OCI-LY3 (cell line): ENCODE results near the gene VAT1.

ENCODE experiments used
- H2AFZ ChIP-seq: fragments of 200-600, 300-600 bp; shearing (Covaris generic); 2 replicates; pipeline ENCODE4 v1.6.0; 2014; ENCODE audit warnings: antibody characterized with exemption, low read depth, low read length
- H3K27ac ChIP-seq: fragments of 200-600, 300-600 bp; sonication (generic); 2 replicates; pipeline ENCODE4 v1.5.1; 2014; ENCODE audit warnings: mild to moderate bottlenecking, low read length, moderate library complexity, mixed read lengths
- H3K27me3 ChIP-seq: fragments of 200-600, 300-600 bp; sonication (generic); 2 replicates; pipeline ENCODE4 v1.6.1; 2014; ENCODE audit warnings: low read depth, low read length, mixed read lengths
- H3K36me3 ChIP-seq: fragments of 200-600, 300-600 bp; sonication (generic); replicated peaks from 2 replicates; pipeline ENCODE3; 2014; ENCODE audit warnings: low read depth, low read length, mixed read lengths
- H3K4me1 ChIP-seq: fragments of 300-600, 200-600 bp; sonication (generic); 2 replicates; pipeline ENCODE4 v1.6.1; 2014; ENCODE audit warnings: low read length, mixed read lengths
- H3K4me2 ChIP-seq: fragments of 200-600, 300-600 bp; sonication (generic); 2 replicates; pipeline ENCODE4 v1.6.1; 2014; ENCODE audit warnings: low read length, mixed read lengths
- H3K4me3 ChIP-seq: fragments of 300-600, 200-600 bp; sonication (generic); 2 replicates; pipeline ENCODE4 v1.5.1; 2014; ENCODE audit warnings: antibody characterized with exemption, mild to moderate bottlenecking, low read length, moderate library complexity
- H3K79me2 ChIP-seq: fragments of 300-600, 200-600 bp; shearing (Covaris generic); 2 replicates; pipeline ENCODE4 v1.6.1; 2014; ENCODE audit warnings: mild to moderate bottlenecking, low read length, mixed read lengths
- H3K9ac ChIP-seq: fragments of 300-600, 200-600 bp; shearing (Covaris generic); 2 replicates; pipeline ENCODE4 v1.6.0; 2014; ENCODE audit warnings: mild to moderate bottlenecking, low read length, moderate library complexity
- H3K9me3 ChIP-seq: fragments of 200-600, 300-600 bp; shearing (Covaris generic); 2 replicates; pipeline ENCODE4 v1.6.1; 2014; ENCODE audit warnings: low read length, mixed read lengths; ENCODE audit not compliant: insufficient read depth
- H4K20me1 ChIP-seq: fragments of 200-600, 300-600 bp; sonication (generic); 2 replicates; pipeline ENCODE4 v1.6.1; 2016; ENCODE audit warnings: low read length, mixed read lengths; ENCODE audit not compliant: insufficient read depth
- CTCF ChIP-seq: fragments of 200-600, 300-600 bp; sonication (generic); IDR thresholded peaks from 2 replicates; pipeline ENCODE4 v1.5.1; 2014; ENCODE audit warnings: antibody characterized with exemption, low read length, low read depth
- EZH2phosphoT487 ChIP-seq: fragments of 200-600 bp; shearing (Covaris generic); IDR thresholded peaks from 2 replicates; pipeline ENCODE4 v1.6.1; 2018; ENCODE audit warnings: antibody characterized with exemption, mixed run types, low read depth

The VAT1 gene

DNA sequence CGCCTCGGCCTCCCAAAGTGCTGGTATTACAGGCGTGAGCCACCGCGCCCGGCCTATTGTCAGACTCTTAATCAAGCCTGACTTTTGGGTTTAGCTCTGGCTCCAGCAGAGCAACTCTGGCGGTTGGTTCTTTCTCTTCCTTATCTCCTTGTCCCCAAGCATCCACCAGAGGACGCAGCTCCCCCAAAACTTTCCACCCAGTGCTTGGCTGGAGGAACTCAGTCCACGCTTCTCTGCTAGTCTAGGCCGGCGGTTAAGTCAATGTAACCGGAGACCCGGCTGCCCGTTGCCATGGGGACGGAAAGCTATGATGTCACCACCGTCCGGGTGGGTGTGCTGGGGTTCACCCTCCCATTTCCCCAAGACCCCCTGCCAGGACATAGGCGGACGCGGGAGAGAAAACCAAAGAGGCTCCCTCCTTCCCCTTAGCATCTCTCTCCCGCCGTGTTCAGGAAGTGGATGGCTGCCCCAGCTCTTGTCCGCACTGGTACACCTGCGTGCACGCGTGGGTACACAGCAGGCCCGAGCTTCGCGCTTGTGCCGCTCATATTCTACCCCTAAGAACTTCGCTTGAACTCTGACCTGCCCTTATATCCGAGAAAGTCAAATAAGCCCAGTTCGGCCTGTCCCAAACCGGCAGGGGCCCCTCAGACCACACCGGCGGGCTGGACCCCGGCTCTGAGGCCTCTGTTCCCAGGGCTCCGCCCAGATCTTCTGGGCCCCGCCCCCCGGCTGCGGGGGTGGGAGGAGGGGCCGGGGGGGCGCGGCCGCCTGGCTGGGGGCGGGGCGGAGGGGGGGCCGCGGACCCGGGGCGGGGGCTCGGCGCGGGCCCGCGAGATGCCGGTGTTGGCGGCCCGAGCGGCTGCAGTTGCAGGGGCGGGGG is 2.5 kb upstream of the VAT1 start, which contains the start of gene RND2:
Gene RND2 (plus strand): TSS at position 825 of the 883 bp plus-strand sequence. CDS start 117 bp downstream, outside the sequence.
- Histone ChIP-seq H3K36me3 (no peaks in the 10 kb centered on the region), H2AFZ (peak within 1 kb of the TSS; percentile 39), H3K4me2 (peak within 1 kb of the TSS; percentile 75), H4K20me1 (no peaks in the 10 kb centered on the region), H3K4me3 (peak within 1 kb of the TSS; percentile 78), H3K27me3 (no peaks in the 10 kb centered on the region), H3K9me3 (no peaks in the 10 kb centered on the region), H3K79me2 (no peaks in the 10 kb centered on the region), H3K4me1 (peaks cover 3% of the 10 kb centered on the region; the same call in 1 of the 2 replicates), H3K27ac (no peak within 1 kb of the TSS), H3K9ac (peak within 1 kb of the TSS; percentile 36)
- TF ChIP-seq CTCF (peak; percentile 63), EZH2phosphoT487 (no peak)

GRCh38 chr17:43020789-43021740 is 1.1 kb downstream of the VAT1 start:
- no peak for TF ChIP-seq EZH2phosphoT487
- TF ChIP-seq CTCF, result no peak
- no peaks in the 10 kb centered on the region for H3K27me3 ChIP-seq
- H3K4me1 ChIP-seq, result peaks cover 3% of the 10 kb centered on the region; the same call in 1 of the 2 replicates
- H3K9ac ChIP-seq, result peak overlapping the region; percentile 53
- no peak overlapping the region for H2AFZ ChIP-seq
- H3K79me2 ChIP-seq, result no peaks in the 10 kb centered on the region
- H3K4me3 ChIP-seq, result peak overlapping the region; percentile 84
- no peak overlapping the region for H3K27ac ChIP-seq
- peak overlapping the region; percentile 84 for H3K4me2 ChIP-seq
- H3K9me3 ChIP-seq, result no peaks in the 10 kb centered on the region
- H3K36me3 ChIP-seq, result no peaks in the 10 kb centered on the region
- H4K20me1 ChIP-seq, result no peaks in the 10 kb centered on the region

- Histone ChIP-seq H4K20me1 (no peaks in the 10 kb centered on the region), H3K9me3 (no peaks in the 10 kb centered on the region), H3K4me1 (peaks cover 3% of the 10 kb centered on the region; the same call in 1 of the 2 replicates), H2AFZ (no peak overlapping the region), H3K27me3 (no peaks in the 10 kb centered on the region), H3K4me2 (no peak overlapping the region), H3K27ac (no peak overlapping the region), H3K4me3 (no peak overlapping the region), H3K79me2 (no peaks in the 10 kb centered on the region), H3K9ac (no peak overlapping the region), H3K36me3 (no peaks in the 10 kb centered on the region)
- TF ChIP-seq CTCF (no peak), EZH2phosphoT487 (no peak)
Measured at GRCh38 chr17:43020030-43020621, 2.1 kb downstream of the VAT1 start.
